Fibroblast of mammary gland (primary cell): Measurements from ENCODE around the gene CLDN25.
"Not testable (repeated sequence)": the region's sequence is repeated elsewhere in the genome, so short reads cannot be mapped to it uniquely, and the experiment has no call there.

Experiments
- DNase-seq: peaks from one replicate; pipeline ENCODE4 v3.0.0-alpha.2; 2010; ENCODE audit warnings: low read depth
- H3K4me3 ChIP-seq: 2 replicates; pipeline ENCODE4 v1.5.1; 2011; ENCODE audit warnings: low read depth, mild to moderate bottlenecking, low read length, moderate library complexity; ENCODE audit not compliant: control insufficient read depth
- TF ChIP-seq, protein P1 (sequence below): conservative IDR thresholded peaks from 2 replicates; pipeline ENCODE4 v1.5.1; 2011; ENCODE audit warnings: low read depth, low read length, inconsistent platforms; ENCODE audit not compliant: control insufficient read depth, insufficient read depth

Gene CLDN25

DNA sequence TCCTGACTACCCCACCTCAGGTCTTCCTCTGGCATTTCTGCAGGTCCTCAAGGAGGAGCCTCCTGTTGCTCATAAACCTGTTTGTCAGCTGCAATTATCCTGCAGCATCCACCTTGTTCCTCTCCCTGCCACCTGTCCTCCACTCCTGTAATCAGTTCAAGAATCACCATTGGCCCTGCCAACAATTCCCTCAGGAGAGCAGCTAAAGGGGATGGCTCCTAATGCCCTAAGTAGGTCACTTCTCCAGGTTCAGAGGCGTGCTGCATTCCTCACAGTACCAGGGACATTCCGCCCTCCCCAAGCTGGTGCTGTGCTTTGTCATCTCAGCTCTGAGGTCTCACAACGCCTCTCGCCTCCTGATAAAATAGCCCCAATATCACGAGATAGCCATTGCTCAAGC lies 2.1 kb downstream of the CLDN25 start:
- H3K4me3 ChIP-seq, result no peak overlapping the region
- no peak for DNase-seq
- TF ChIP-seq, protein P1, sequence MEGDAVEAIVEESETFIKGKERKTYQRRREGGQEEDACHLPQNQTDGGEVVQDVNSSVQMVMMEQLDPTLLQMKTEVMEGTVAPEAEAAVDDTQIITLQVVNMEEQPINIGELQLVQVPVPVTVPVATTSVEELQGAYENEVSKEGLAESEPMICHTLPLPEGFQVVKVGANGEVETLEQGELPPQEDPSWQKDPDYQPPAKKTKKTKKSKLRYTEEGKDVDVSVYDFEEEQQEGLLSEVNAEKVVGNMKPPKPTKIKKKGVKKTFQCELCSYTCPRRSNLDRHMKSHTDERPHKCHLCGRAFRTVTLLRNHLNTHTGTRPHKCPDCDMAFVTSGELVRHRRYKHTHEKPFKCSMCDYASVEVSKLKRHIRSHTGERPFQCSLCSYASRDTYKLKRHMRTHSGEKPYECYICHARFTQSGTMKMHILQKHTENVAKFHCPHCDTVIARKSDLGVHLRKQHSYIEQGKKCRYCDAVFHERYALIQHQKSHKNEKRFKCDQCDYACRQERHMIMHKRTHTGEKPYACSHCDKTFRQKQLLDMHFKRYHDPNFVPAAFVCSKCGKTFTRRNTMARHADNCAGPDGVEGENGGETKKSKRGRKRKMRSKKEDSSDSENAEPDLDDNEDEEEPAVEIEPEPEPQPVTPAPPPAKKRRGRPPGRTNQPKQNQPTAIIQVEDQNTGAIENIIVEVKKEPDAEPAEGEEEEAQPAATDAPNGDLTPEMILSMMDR, result no peak

DNA sequence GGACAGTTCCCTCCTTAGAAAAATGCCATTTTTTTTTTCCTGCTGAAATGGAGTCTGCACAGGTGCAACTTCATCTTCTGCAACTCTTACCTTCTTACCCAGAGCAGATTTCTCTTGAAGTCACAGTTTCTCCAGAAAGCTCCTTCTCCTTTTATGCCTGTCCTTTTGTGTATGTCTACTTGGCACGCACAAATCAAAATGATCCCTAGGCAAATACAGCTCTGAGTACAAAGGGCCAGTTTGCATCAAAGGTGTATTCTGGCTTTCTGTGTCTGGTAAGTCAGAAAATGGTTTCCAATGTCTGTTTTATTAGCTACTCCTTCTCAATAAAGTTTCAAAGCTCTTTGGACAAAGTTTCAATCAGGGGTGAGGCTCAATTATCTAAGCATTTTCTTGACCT lies 2.5 kb downstream of the CLDN25 start:
- TF ChIP-seq, protein P1, result no peak
- no peak overlapping the region for H3K4me3 ChIP-seq
- no peak for DNase-seq

DNA sequence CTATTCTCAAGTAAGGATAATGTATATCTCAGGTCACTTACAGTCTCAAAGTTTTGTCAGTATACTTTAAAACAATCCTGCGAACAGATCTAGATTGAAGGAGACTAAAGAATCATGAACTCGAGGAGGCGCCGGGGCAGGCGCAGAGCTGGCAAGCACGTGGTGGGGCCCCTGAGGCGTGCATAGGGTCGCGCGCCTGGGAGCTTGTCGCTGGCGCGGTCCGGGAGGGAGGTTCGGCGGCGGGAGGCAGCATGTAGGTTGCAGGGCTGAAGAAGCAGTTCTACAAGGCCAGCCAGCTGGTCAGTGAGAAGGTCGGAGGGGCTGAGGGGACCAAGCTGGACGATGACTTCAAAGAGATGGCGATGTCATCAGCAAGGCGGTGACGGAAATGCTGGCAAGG lies 9.4 kb downstream of the CLDN25 start:
- not testable (repeated sequence) for H3K4me3 ChIP-seq, DNase-seq

DNA sequence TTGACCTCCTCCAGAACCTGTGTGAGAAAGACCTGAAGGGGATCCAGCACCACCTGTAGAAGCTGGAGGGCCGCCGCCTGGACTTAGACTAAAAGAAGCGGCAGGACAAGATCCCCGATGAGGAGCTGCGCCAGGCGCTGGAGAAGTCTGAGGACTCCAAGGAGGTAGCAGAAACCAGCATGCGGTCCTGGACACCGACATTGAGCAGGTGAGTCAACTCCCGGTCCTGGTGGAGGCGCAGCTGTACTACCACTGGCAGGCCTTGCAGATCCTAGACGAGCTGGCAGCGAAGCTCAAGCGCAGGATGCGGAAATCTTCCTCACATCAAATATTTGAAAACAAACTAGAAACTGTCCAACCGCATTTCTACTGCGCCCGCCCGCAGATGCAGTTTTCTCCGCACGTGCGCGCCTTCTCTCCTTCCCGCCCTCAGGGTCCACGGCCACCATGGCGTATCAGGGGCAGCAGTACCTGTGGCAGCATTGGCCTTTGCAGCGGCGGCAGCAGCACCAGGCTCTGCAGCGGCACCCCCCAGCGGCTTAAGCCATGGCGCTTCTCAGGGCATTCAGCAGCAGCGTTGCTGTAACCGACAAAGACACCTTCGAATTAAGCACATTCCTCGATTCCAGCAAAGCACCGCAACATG lies 10.2 kb downstream of the CLDN25 start:
- no peak for DNase-seq
- H3K4me3 ChIP-seq, result no peak overlapping the region
- TF ChIP-seq, protein P1, result no peak

DNA sequence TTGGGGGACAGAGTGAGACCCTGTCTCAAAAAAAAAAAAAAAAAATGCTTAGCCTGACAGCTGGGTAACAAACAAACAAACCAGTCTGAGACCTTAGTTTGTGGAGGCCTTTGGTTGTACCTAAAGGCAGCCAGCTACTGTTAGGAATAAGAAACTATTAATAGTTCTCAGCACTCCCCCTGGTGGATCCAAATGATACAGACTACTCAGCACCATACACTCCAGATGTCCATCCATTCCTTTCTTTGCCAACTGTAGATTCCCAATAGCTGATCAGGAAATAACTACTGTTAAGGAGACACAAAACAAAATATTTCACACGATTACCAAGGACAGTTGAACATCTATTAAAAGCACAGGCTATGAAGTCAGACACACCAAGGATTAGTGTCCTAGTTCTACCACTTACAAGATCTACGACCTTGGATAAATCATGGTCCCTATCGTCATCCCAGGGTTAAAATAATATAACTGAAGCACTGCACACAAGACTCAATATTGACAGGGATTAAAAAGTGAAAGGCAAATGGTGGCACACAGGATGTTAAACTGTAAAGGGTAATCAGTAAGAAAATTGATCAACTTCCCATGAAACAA lies 17.2 kb downstream of the CLDN25 start:
- peak; percentile 48 for DNase-seq
- TF ChIP-seq, protein P1, result peak; percentile 69

DNA sequence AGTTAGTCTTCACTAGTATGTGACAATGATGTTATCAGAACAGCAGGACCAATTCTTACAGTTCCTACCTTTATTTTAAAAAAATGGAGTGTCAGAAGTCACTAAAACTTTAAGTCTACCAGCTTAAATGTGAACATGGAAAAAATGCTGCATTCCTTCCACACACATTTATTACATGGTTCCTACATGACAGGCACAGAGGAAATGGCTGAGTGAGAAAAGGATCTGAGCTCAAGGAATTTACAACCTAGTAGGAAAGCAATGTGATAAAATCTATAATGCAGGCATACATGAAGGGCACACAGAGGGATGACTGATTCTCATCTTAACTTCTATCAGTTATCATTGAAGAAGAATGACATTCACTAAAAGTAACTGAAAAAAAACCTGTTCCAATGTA lies 23.0 kb downstream of the CLDN25 start:
- no peak for DNase-seq
- TF ChIP-seq, protein P1, result no peak
- no peak overlapping the region for H3K4me3 ChIP-seq

More for the DNA sequence above, 17.2 kb downstream of the CLDN25 start:
- no peak overlapping the region for H3K4me3 ChIP-seq

DNA sequence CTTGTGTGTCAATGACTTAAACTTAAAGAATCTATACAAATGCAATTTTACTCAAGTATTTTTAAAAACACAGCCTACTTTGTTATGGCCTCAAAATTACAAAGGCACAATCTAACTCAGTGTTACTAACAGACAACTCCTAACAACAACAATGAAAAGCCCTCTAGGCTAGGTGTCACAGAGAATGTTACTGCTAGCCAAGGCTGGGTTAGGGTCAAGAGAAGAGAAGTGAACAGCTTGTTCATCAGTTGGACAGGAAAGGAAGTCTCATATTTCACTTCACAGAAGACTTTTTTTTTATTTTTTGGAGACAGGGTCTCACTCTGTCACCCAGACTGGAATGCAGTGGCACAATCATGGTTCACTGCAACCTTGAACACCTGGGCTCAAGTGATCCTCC lies 26.0 kb downstream of the CLDN25 start:
- no peak overlapping the region for H3K4me3 ChIP-seq
- DNase-seq, result peak; percentile 6
- TF ChIP-seq, protein P1, result no peak
